ENCODE data around the gene LDB3.

- TF ChIP-seq CTCF (IDR thresholded peaks at IDR 0.05; ENCODE audit: borderline replicate concordance, extremely low read depth, low read length, poor library complexity, severe bottlenecking): no peak
- TF ChIP-seq EZH2 (IDR thresholded peaks at IDR 0.05; ENCODE audit: borderline replicate concordance, low read depth, low read length, severe bottlenecking): no peak
Observed at GRCh38 chr10:86673827-86674581, 5.7 kb downstream of the LDB3 start.
